NCI-H146 (cell line): ENCODE results near the gene SPTA1.
"Not testable (repeated sequence)": the region's sequence is repeated elsewhere in the genome, so short reads cannot be mapped to it uniquely, and the experiment has no call there.

ENCODE experiments used
- DNase-seq: peaks from one replicate; lab custom pipeline; 2025; lab: John Stamatoyannopoulos, UW

Gene SPTA1

GRCh38 chr1:158686111-158687009 is at the start of gene SPTA1:
SPTA1 (minus strand) TSS chr1:158686715; CDS start chr1:158686517, 198 bp downstream.
- DNase-seq = no peak

DNA sequence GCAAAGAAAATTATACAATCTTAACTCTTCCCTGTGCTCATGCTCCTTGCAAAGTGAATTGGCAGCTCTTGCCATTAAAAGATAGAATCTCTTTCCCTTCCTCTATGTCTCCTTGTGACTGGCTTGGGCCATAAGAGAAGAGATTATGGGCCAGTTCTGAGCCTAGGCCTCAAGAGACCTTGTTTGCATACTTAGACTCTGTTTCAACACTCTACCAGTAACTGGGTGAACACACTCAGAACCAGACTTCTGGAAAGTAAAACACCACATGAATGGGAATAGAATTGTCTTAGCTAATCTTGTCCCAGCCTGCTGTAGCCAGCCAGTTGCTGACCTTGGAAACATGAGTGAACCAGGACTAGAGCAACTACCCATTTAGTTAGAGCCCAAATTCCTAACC is 49.3 kb upstream of the SPTA1 start:
- DNase-seq = no peak

GRCh38 chr1:158732524-158732923 is 46.0 kb upstream of the SPTA1 start:
- no peak for DNase-seq

GRCh38 chr1:158731707-158732106 is 45.2 kb upstream of the SPTA1 start:
- no peak for DNase-seq

DNA sequence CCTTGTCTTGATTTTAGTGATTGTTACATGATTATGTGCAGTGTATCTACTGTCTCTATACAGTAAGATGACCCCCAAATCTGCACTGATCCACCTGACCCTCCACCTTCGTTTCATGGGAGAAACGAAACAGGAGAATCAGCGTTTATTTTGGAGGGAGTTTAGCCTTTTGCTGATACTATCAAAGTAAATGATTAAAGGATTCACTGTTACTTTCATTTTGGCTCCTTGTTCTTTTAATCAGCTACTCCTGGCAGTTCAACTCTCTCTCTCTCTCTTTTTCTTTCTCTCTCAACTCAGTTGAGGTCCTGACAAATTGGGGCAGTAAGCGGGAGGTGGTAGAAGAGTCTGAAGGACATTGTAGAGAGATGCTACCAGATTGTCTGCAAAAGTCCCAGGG is 43.9 kb upstream of the SPTA1 start:
- DNase-seq = no peak

DNA sequence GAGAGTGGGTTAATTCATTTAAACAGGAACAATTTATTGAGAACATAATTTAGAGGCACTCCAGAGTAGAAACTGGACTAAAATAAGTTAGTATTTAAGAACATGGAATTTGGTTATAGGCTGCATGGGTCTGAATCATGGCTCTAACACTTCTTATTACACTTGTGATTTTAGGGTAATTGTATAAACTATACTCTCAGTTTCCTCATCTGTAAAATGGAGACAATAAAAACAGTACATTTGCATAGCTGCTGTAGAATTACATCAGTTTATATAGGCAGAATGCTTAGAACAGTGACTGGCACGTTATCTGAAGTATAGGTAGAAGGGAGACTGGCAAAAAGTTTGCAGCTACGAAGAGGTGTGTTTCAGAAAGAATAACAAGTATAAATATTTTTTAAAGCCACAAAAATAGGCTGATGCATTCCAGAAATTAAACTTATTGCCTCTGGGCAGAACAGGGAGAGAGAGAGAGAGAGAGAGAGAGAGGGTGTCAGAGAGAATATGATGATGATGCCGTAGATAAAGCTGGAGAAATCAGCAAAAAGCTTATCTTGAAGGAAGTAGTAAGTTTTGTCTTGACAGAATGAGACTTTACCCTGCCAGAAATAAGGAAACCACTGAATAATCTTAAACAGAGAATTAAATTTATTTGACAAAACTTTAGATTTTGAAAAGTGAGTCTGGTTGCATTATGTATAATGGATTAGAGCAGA is 42.2 kb upstream of the SPTA1 start:
- no peak for DNase-seq

- DNase-seq = no peak
These were observed 37.9 kb upstream of the SPTA1 start for GRCh38 chr1:158724442-158724841.

- no peak for DNase-seq
These were observed 34.1 kb upstream of the SPTA1 start, which contains the start of gene OR6K3 for GRCh38 chr1:158720620-158721019. OR6K3 (minus strand) TSS chr1:158720720; CDS start chr1:158718115, 2,605 bp downstream.

- DNase-seq = no peak
These were observed 33.1 kb upstream of the SPTA1 start for GRCh38 chr1:158719664-158720063.

GRCh38 chr1:158717344-158717743 is 30.8 kb upstream of the SPTA1 start:
- no peak for DNase-seq

- DNase-seq = no peak
These were observed 29.8 kb upstream of the SPTA1 start for GRCh38 chr1:158716335-158716734.

GRCh38 chr1:158714754-158715153 is 28.2 kb upstream of the SPTA1 start:
- DNase-seq = no peak

- no peak for DNase-seq
These were observed 24.6 kb upstream of the SPTA1 start for GRCh38 chr1:158711098-158711497.

- no peak for DNase-seq
These were observed 19.6 kb upstream of the SPTA1 start for GRCh38 chr1:158706096-158706495.

- no peak for DNase-seq
These were observed 14.0 kb upstream of the SPTA1 start, which contains the start of gene OR6K2 for GRCh38 chr1:158700552-158700951. OR6K2 (minus strand) TSS chr1:158700652; CDS start chr1:158700652, 0 bp downstream.

GRCh38 chr1:158694596-158694995 is 8.1 kb upstream of the SPTA1 start:
- DNase-seq = no peak

DNA sequence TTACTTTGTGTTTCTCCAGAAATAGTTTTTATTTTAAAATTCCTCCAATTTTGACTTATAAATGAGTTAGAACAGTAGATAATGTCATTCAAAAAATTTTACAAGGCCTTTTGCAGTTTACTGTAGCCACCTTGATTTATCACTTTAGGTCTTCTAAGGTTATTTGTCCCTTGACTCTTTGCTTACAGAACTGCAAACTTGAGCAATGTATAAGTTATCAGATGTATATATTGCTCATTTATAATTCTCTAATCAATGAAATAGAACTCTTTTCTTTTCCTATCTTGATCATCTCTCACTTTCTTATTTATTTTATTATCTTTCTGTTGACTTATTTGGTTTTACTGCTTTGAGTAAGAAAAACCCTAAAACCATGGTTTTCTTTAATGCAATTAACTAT is 5.8 kb upstream of the SPTA1 start:
- no peak for DNase-seq

GRCh38 chr1:158691907-158692306 is 5.4 kb upstream of the SPTA1 start:
- DNase-seq = no peak

DNA sequence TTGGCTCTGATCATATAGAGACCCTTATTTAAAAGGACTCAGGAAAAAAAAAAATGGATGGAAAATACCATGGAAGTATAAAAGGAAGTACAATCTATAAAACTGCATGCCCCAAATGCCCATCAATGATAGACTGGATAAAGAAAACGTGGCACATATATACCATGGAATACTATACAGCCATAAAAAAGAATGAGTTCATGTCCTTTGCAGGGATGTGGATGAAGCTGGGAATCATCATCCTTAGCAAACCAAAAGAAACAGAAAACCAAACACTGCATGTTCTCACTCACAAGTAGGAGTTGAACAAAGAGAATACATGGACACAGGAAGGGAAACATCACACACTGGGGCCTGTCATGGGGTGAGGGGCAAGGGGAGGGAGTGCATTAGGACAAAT is 4.6 kb upstream of the SPTA1 start:
- not testable (repeated sequence) for DNase-seq

DNA sequence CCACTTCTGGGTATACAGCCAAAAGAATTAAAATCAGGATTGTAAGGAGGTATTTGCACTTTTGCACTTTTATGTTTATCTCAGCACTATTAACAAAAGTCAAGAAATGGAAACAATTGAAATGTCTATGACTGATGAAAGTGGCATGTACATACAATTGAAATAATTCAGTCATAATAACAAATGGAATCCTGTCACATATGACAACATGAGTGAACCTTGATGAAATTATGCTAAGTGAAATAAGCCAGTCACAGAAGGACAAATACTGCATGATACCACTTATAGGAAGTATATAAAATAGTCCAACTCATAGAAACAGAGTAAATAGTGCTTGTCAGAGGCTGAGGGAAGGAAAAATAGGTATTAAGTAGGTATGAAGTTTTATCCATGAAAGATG is 3.4 kb upstream of the SPTA1 start:
- DNase-seq = no peak

DNA sequence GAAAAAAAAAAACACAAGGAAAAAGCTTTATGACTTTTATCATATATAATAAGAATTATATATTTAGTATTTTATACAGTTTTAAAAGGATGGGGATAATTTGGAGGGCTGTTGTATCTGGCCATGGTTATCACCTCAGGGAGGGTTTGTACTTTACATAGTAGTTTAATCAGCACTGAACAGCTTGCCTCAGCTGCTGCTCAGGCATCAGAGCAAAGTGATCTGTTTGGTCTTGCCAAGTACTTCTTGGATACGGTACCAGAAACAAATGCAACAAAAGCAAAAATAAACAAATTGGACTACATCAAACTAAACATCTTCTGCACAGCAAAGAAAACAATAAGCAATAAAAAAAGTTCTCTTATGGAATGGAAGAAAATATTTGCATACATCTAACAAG is 2.6 kb upstream of the SPTA1 start:
- DNase-seq = no peak

DNA sequence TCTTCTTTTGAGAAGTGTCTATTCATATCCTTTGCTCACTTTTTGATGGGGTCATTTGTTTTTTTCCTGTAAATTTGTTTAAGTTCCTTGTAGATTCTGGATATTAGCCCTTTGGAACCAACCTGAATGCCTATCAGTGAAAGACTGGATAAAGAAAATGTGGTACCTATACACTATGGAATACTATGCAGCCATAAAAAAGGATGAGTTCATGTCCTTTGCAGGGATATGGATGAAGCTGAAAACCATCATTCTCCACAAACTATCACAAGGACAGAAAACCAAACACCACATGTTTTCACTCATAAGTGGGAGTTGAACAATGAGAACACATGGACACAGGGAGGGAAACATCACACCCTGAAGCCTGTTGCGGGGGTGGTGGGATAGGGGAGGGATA is 1.8 kb upstream of the SPTA1 start:
- not testable (repeated sequence) for DNase-seq

- no peak for DNase-seq
These were observed 522 bp upstream of the SPTA1 start for GRCh38 chr1:158687037-158687436.
